Breast epithelium (tissue), 4 donors: ENCODE measurements around the gene PHKG2. TPM values are rescaled to one million over a fixed set of nuclear protein-coding genes. Genes with fewer than 3 reads are reported as not detected.

Experiments
- DNase-seq, 2 donors: peaks; one replicate each; pipeline ENCODE4 v3.0.0-alpha.2; 2019; ENCODE audit warnings: low spot score in 2 of 2
- H3K27ac ChIP-seq, 2 donors: fragments of 200-600 bp; sonication (generic) in 1 of 2; one replicate each; pipeline ENCODE4 v1.5.1; 2016 to 2019; ENCODE audit warnings: mild to moderate bottlenecking in 1 of 2
- H3K27me3 ChIP-seq, 2 donors: fragments of 200-600 bp; sonication (generic) in 1 of 2; one replicate each; pipeline versions ENCODE4 v1.5.1 to v1.6.0; 2017 to 2019; ENCODE audit warnings: control low read depth in 1 of 2, mild to moderate bottlenecking in 1 of 2
- H3K36me3 ChIP-seq: fragments of 200-600 bp; one replicate; pipeline ENCODE4 v1.5.1; 2019
- H3K4me1 ChIP-seq, 2 donors: fragments of 200-600 bp; sonication (generic); one replicate each; pipeline ENCODE4 v1.5.1; 2016 to 2019; ENCODE audit warnings: control low read depth in 1 of 2
- H3K4me3 ChIP-seq, 3 donors: fragments of 200-600 bp; sonication (generic); 1 replicate in 2 of 3; 2 replicates in 1 of 3; pipeline ENCODE4 v1.5.1; 2016 to 2019; ENCODE audit warnings: mild to moderate bottlenecking in 3 of 3, moderate library complexity in 2 of 3
- H3K9me3 ChIP-seq, 2 donors: fragments of 200-600 bp; sonication (generic) in 1 of 2; one replicate each; pipeline ENCODE4 v1.5.1; 2016 to 2019; ENCODE audit warnings: control low read depth in 1 of 2
- POLR2A ChIP-seq: fragments of 450-650 bp; IDR thresholded peaks from one replicate; pipeline ENCODE4 v1.6.1; 2016; ENCODE audit warnings: antibody characterized with exemption, mild to moderate bottlenecking, moderate library complexity
- POLR2AphosphoS5 ChIP-seq, 3 donors: sonication (generic); formaldehyde crosslinking; IDR thresholded peaks; one replicate each; pipeline ENCODE4 v1.6.1; 2017; ENCODE audit warnings: antibody characterized with exemption in 3 of 3
- intact Hi-C: fragments of 100-400 bp; cut with DNase I; formaldehyde crosslinking; loops from one replicate; pipeline ENCODE4 v1.15.1; 2023; ENCODE audit warnings: low total_unique reads
- total RNA-seq, 3 donors: library from RNA; depleted of rRNA; stranded (reverse); fragments of >200 nt; gene quantifications; one replicate each; pipeline ENCODE4 v1.1.0, GENCODE V29; 2016
- TF ChIP-seq, protein P1 (sequence below), 3 donors: fragments of 450-650 bp; IDR thresholded peaks; one replicate each; pipeline ENCODE4 v1.5.1; 2016 to 2017; ENCODE audit warnings: antibody characterized with exemption in 3 of 3, mild to moderate bottlenecking in 3 of 3, moderate library complexity in 3 of 3

PHKG2 gene
- total RNA-seq, 3 donors from 2014 or later = 28.5 to 38.8 (median 35.7) TPM

DNA sequence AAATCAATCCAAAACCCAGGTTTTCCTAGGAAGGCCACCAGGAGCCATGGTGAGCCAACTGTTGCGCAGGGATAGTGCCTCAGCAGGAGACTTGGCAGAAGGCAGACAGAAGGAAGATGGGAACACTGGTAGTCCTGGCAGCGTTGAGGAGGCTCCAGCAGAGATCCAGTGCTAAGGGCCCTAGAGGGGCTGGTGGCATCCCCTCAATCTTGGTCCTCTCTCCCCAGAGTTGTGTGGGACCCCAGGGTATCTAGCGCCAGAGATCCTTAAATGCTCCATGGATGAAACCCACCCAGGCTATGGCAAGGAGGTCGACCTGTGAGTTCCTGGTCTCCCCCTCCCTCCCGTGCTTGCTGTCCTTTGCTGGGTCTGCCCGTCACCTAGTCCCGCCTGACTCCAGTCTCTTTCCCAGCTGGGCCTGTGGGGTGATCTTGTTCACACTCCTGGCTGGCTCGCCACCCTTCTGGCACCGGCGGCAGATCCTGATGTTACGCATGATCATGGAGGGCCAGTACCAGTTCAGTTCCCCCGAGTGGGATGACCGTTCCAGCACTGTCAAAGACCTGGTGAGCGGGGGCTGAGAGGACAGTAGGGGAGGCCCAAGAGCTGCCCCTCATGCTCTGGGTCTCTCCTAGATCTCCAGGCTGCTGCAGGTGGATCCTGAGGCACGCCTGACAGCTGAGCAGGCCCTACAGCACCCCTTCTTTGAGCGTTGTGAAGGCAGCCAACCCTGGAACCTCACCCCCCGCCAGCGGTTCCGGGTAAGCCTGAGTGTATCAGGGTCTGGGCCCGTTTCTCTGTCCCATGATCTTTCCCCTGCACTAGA lies 7.9 kb downstream of the PHKG2 start:
- peaks cover 3 to 4% of the 10 kb centered on the region in 2 donors for H3K4me1 ChIP-seq
- H3K27ac ChIP-seq = no peak overlapping the region
- H3K27me3 ChIP-seq = no peaks in the 10 kb centered on the region
- no peak overlapping the region for H3K4me3 ChIP-seq
- intact Hi-C loops = no loop called here
- no peaks in the 10 kb centered on the region for H3K9me3 ChIP-seq
- no peak for DNase-seq
- peaks cover 12% of the 10 kb centered on the region for H3K36me3 ChIP-seq
- TF ChIP-seq POLR2AphosphoS5 (IDR thresholded peaks at IDR 0.05) (no peak), POLR2A (no peak)
- TF ChIP-seq, protein P1, sequence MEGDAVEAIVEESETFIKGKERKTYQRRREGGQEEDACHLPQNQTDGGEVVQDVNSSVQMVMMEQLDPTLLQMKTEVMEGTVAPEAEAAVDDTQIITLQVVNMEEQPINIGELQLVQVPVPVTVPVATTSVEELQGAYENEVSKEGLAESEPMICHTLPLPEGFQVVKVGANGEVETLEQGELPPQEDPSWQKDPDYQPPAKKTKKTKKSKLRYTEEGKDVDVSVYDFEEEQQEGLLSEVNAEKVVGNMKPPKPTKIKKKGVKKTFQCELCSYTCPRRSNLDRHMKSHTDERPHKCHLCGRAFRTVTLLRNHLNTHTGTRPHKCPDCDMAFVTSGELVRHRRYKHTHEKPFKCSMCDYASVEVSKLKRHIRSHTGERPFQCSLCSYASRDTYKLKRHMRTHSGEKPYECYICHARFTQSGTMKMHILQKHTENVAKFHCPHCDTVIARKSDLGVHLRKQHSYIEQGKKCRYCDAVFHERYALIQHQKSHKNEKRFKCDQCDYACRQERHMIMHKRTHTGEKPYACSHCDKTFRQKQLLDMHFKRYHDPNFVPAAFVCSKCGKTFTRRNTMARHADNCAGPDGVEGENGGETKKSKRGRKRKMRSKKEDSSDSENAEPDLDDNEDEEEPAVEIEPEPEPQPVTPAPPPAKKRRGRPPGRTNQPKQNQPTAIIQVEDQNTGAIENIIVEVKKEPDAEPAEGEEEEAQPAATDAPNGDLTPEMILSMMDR (IDR thresholded peaks at IDR 0.05) = no peak

DNA sequence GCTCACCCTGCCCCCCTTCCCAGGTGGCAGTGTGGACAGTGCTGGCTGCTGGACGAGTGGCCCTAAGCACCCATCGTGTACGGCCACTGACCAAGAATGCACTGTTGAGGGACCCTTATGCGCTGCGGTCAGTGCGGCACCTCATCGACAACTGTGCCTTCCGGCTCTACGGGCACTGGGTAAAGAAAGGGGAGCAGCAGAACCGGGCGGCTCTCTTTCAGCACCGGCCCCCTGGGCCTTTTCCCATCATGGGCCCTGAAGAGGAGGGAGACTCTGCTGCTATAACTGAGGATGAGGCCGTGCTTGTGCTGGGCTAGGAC lies 8.5 kb downstream of the PHKG2 start:
- H3K27ac ChIP-seq = no peak overlapping the region
- no peak overlapping the region for H3K4me3 ChIP-seq
- intact Hi-C loops = no loop called here
- no peaks in the 10 kb centered on the region for H3K27me3 ChIP-seq
- no peak for DNase-seq
- no peaks in the 10 kb centered on the region for H3K9me3 ChIP-seq
- peaks cover 12% of the 10 kb centered on the region for H3K36me3 ChIP-seq
- TF ChIP-seq POLR2A = no peak
- TF ChIP-seq, protein P1 (IDR thresholded peaks at IDR 0.05) = no peak
- TF ChIP-seq POLR2AphosphoS5 (IDR thresholded peaks at IDR 0.05) = no peak
- peaks cover 3 to 6% of the 10 kb centered on the region in 2 donors for H3K4me1 ChIP-seq

DNA sequence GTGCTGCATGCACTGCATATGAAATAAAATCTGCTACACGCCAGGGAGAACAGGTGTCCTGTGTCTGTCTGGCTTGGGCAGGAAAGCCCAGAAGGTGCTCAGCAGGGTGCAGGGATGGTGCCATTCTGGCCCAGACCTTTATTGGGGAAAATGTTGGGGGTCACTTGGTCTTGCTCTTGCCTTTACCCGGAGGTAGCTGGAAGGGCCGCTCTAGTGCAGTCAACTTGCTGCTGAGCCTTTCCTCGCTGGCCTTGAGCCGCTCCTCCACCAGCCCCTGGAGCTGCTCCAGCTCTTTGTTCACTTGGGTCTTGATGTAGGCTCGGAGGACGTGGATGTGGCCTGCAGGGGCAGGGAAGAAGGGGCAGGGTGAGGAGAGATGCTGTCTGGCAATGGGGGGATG lies 9.1 kb downstream of the PHKG2 start:
- TF ChIP-seq POLR2AphosphoS5 (IDR thresholded peaks at IDR 0.05) (no peak), POLR2A (no peak)
- TF ChIP-seq, protein P1 (IDR thresholded peaks at IDR 0.05) = no peak
- intact Hi-C loops = no loop called here
- Histone ChIP-seq H3K4me3 (no peak overlapping the region), H3K9me3 (no peaks in the 10 kb centered on the region), H3K27me3 (no peaks in the 10 kb centered on the region), H3K36me3 (peaks cover 12% of the 10 kb centered on the region), H3K4me1 (peaks cover 3 to 6% of the 10 kb centered on the region in 2 donors), H3K27ac (no peak overlapping the region)
- DNase-seq = no peak

DNA sequence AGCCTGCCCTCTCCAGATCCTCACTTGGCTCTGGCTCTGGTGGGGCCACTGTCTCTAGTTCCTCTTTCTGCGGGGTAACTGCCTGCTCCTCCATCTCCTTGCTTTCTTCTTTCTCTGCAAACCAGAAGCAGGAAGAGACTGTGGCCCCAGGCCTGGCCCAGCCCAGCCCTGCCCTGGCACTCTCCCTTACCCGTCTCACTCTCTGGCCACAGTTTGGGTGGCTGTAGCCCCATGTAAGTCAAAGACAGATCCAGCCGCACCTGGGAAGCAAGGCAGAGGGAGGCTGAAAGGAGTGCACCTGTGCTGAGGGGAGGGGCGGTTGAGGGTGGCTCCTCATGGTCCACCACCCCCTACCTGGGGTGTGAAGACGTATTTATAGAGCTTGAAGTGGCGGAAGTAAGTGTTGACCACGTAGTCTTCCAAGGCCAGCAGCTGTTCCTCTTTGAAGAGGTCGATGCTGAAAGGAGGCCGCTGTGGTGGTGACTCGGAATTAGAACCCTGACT lies 10.8 kb downstream of the PHKG2 start:
- intact Hi-C loops = no loop called here
- Histone ChIP-seq H3K27me3 (no peaks in the 10 kb centered on the region), H3K9me3 (no peaks in the 10 kb centered on the region), H3K4me3 (no peak overlapping the region), H3K27ac (no peak overlapping the region), H3K36me3 (peaks cover 12% of the 10 kb centered on the region), H3K4me1 (peaks cover 3 to 19% of the 10 kb centered on the region in 2 donors)
- no peak for DNase-seq
- TF ChIP-seq POLR2A (no peak), POLR2AphosphoS5 (IDR thresholded peaks at IDR 0.05) (no peak)
- TF ChIP-seq, protein P1 (IDR thresholded peaks at IDR 0.05) = no peak

DNA sequence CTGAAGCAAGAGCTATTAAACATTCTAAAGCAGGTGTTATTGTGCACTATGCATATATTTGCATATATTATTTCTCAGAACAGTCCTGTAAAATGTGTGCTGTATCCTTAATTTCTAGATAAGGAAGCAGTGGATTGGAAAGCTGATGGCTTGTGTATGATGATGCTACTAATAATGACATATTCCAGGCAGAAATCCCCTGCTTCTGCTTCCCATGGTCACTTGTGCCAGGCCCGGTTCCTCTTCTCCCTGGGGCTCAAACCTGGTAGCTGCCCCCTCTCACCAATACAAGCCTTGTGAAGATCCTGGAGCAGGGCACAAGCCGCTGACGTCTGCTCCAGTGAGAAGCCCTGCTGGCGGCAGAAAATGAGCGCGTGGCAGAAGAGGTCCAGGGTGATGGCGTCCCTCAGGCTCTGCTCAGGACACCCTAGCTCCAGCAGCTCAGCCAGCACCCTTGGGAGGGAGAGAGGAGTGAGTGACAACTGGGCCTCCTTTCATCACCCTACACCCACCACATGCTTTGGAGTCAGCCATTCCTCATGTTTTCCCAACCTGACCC lies 11.9 kb downstream of the PHKG2 start:
- no peak for TF ChIP-seq POLR2A
- no peak for TF ChIP-seq POLR2AphosphoS5 (IDR thresholded peaks at IDR 0.05)
- TF ChIP-seq, protein P1 (IDR thresholded peaks at IDR 0.05) = no peak
- Histone ChIP-seq H3K9me3 (no peaks in the 10 kb centered on the region), H3K27ac (no peak overlapping the region), H3K36me3 (peaks cover 17% of the 10 kb centered on the region), H3K27me3 (no peaks in the 10 kb centered on the region), H3K4me1 (peaks cover 3 to 19% of the 10 kb centered on the region in 2 donors), H3K4me3 (no peak overlapping the region)
- intact Hi-C loops = loop anchor here (1.0 kb wide), 1 partner anchor 32 kb away; no protein-coding TSS in a partner anchor
- no peak for DNase-seq
